K562 (cell line): ENCODE measurements around the gene CBL. TPM values are rescaled to one million over a fixed set of nuclear protein-coding genes. Genes with fewer than 3 reads are reported as not detected.

ENCODE experiments used
- ARID2 ChIP-seq: fragments of 450-650 bp; IDR thresholded peaks from 2 replicates; pipeline ENCODE4 v1.6.1; 2017; ENCODE audit warnings: antibody characterized with exemption, mild to moderate bottlenecking
- BCL6 ChIP-seq: fragments of 250-450 bp; sonication (Bioruptor Pico); IDR thresholded peaks from 2 replicates; pipeline ENCODE4 v1.4.0; 2020
- EZH2 ChIP-seq: IDR thresholded peaks from 2 replicates; pipeline ENCODE4 v1.6.1; 2012; ENCODE audit warnings: low read depth, mild to moderate bottlenecking, inconsistent platforms, low read length, borderline replicate concordance
- FOXK2 ChIP-seq, 2 experiments: fragments of 450-650 bp; IDR thresholded peaks in 1 of 2; conservative IDR thresholded peaks in 1 of 2; 2 replicates each; pipeline ENCODE4 v1.6.1; 2016; ENCODE audit warnings: low read depth in 2 of 2, mild to moderate bottlenecking in 1 of 2
- HNRNPL ChIP-seq: fragments of 200-400 bp; formaldehyde crosslinking; IDR thresholded peaks from 2 replicates; pipeline ENCODE4 v1.6.1; 2017; ENCODE audit warnings: low read depth, mild to moderate bottlenecking, low read length
- KHSRP ChIP-seq: fragments of 450-650 bp; IDR thresholded peaks from 2 replicates; pipeline ENCODE4 v1.6.1; 2017
- MYBL2 ChIP-seq, 2 experiments: fragments of 450-650 bp in 1 of 2; sonication (generic) in 1 of 2; formaldehyde crosslinking in 1 of 2; IDR thresholded peaks; 2 replicates each; pipeline versions ENCODE4 v1.6.1 to v1.8.1; 2017 to 2022; ENCODE audit warnings: borderline replicate concordance in 1 of 2, inconsistent platforms in 1 of 2, low read depth in 1 of 2, mild to moderate bottlenecking in 1 of 2, missing genetic modification reagents in 1 of 2, moderate library complexity in 1 of 2
- NUFIP1 ChIP-seq: fragments of 450-650 bp; IDR thresholded peaks from 2 replicates; pipeline ENCODE4 v1.6.1; 2018; ENCODE audit not compliant: partially characterized antibody
- POLR2G ChIP-seq: fragments of 200-400 bp; formaldehyde crosslinking; IDR thresholded peaks from 2 replicates; pipeline ENCODE4 v1.6.1; 2017; ENCODE audit warnings: low read depth, mild to moderate bottlenecking, antibody characterized with exemption, low read length, moderate library complexity
- RAD21 ChIP-seq, 2 experiments: fragments of 250-450 bp in 1 of 2; fragments of 450-650 bp in 1 of 2; sonication (Bioruptor Pico) in 1 of 2; formaldehyde crosslinking in 1 of 2; IDR thresholded peaks in 1 of 2; conservative IDR thresholded peaks in 1 of 2; 2 replicates each; pipeline versions ENCODE4 v1.4.0 to v1.8.0; 2020 to 2022; ENCODE audit warnings: mild to moderate bottlenecking in 2 of 2, moderate library complexity in 1 of 2
- SAP30 ChIP-seq: fragments of 200-600 bp; sonication (generic); IDR thresholded peaks from 2 replicates; pipeline ENCODE4 v1.6.1; 2012; ENCODE audit warnings: borderline replicate concordance, low read depth, mild to moderate bottlenecking, moderate library complexity, low read length, control low read depth, inconsistent platforms; ENCODE audit not compliant: insufficient read depth, poor library complexity, severe bottlenecking
- SOX6 ChIP-seq: fragments of 450-650 bp; IDR thresholded peaks from 2 replicates; pipeline ENCODE4 v1.6.1; 2014; ENCODE audit warnings: mild to moderate bottlenecking
- TAF1 ChIP-seq: IDR thresholded peaks from 2 replicates; pipeline ENCODE4 v1.6.1; 2011; ENCODE audit warnings: mild to moderate bottlenecking, low read length, moderate library complexity; ENCODE audit not compliant: insufficient read depth, control insufficient read depth, severe bottlenecking; ENCODE audit errors: extremely low read depth
- TRIM28 ChIP-seq: fragments of 450-650 bp; IDR thresholded peaks from 2 replicates; pipeline ENCODE4 v1.6.1; 2017
- U2AF2 ChIP-seq: fragments of 200-400 bp; formaldehyde crosslinking; optimal IDR thresholded peaks from 2 replicates; pipeline ENCODE3; 2017; ENCODE audit warnings: low read depth, mild to moderate bottlenecking, low read length
- ZC3H8 ChIP-seq: fragments of 450-650 bp; IDR thresholded peaks from 2 replicates; pipeline ENCODE4 v1.6.1; 2017
- ZNF212 ChIP-seq: fragments of 450-650 bp; formaldehyde crosslinking; IDR thresholded peaks from 2 replicates; pipeline ENCODE4 v1.4.0; 2020; ENCODE audit warnings: mild to moderate bottlenecking
- ZNF239 ChIP-seq: fragments of 250-450 bp; sonication (Bioruptor Pico); IDR thresholded peaks from 2 replicates; pipeline ENCODE4 v1.4.0; 2020; ENCODE audit warnings: mild to moderate bottlenecking
- ZNF274 ChIP-seq: IDR thresholded peaks from 2 replicates; pipeline ENCODE4 v1.6.1; 2011; ENCODE audit warnings: low read depth, mild to moderate bottlenecking, low read length, moderate library complexity, borderline replicate concordance
- ZNF282 ChIP-seq: sonication (generic); formaldehyde crosslinking; IDR thresholded peaks from 2 replicates; pipeline ENCODE4 v1.8.1; 2023; ENCODE audit warnings: missing genetic modification reagents
- ZNF311 ChIP-seq: fragments of 250-450 bp; sonication (Bioruptor Pico); IDR thresholded peaks from 2 replicates; pipeline ENCODE4 v1.4.0; 2020; ENCODE audit warnings: mild to moderate bottlenecking, moderate library complexity
- ZNF584 ChIP-seq: fragments of 200-800 bp; sonication (Bioruptor generic); IDR thresholded peaks from 2 replicates; pipeline ENCODE4 v1.6.1; 2016; ENCODE audit warnings: low read depth, mild to moderate bottlenecking, missing genetic modification characterization, missing compliant biosample characterization
- ZNF696 ChIP-seq: fragments of 250-450 bp; sonication (Bioruptor Pico); conservative IDR thresholded peaks from 2 replicates; pipeline ENCODE4 v1.4.0; 2020; ENCODE audit warnings: mild to moderate bottlenecking, moderate library complexity
- ZSCAN32 ChIP-seq: fragments of 450-650 bp; formaldehyde crosslinking; IDR thresholded peaks from 2 replicates; pipeline ENCODE4 v1.4.0; 2020; ENCODE audit warnings: mild to moderate bottlenecking, moderate library complexity
- polyA plus RNA-seq, 8 experiments: library from polyadenylated mRNA; depleted of rRNA in 4 of 8; stranded (reverse) in 5 of 8; unstranded in 3 of 8; fragments of >200 nt; fragmentation: Nextera tagmentation in 2 of 8; fragmentation: Illumina TruSeq in 1 of 8; extraction: Ambion mirVana in 2 of 8; extraction: Trizol in 1 of 8; gene quantifications; 2 replicates each; pipeline versions ENCODE4 v1.2.1 to v1.2.3, GENCODE V29; 2011 to 2014; ENCODE audit warnings: inconsistent platforms in 1 of 8, missing spikeins in 1 of 8
- total RNA-seq, 7 experiments: library from RNA; depleted of rRNA in 6 of 7; stranded (reverse); fragments of >200 nt in 6 of 7; fragmentation: Illumina TruSeq in 2 of 7; extraction: Trizol in 2 of 7; gene quantifications; 2 replicates each; pipeline versions ENCODE4 v1.2.1 to v1.2.3, GENCODE V29; 2011 to 2021; ENCODE audit warnings: low replicate concordance in 1 of 7
- TF ChIP-seq, protein P1 (sequence below): fragments of 200-800 bp; sonication (Bioruptor generic); IDR thresholded peaks from 2 replicates; pipeline ENCODE4 v1.6.1; 2017; ENCODE audit warnings: missing genetic modification characterization, missing compliant biosample characterization
- TF ChIP-seq, protein P2 (sequence below), 2 experiments: fragments of 450-650 bp; IDR thresholded peaks; 2 replicates each; pipeline ENCODE4 v1.6.1; 2016
- TF ChIP-seq, protein P3 (sequence below): fragments of 450-650 bp; IDR thresholded peaks from 2 replicates; pipeline ENCODE4 v1.6.1; 2016

Gene CBL
- total and polyA plus RNA-seq, 9 of the 15 experiments (the other 6 are each of a cell fraction or from before 2014, with no cell fraction given) = 3.2 to 24.9 (median 9.9) TPM

DNA sequence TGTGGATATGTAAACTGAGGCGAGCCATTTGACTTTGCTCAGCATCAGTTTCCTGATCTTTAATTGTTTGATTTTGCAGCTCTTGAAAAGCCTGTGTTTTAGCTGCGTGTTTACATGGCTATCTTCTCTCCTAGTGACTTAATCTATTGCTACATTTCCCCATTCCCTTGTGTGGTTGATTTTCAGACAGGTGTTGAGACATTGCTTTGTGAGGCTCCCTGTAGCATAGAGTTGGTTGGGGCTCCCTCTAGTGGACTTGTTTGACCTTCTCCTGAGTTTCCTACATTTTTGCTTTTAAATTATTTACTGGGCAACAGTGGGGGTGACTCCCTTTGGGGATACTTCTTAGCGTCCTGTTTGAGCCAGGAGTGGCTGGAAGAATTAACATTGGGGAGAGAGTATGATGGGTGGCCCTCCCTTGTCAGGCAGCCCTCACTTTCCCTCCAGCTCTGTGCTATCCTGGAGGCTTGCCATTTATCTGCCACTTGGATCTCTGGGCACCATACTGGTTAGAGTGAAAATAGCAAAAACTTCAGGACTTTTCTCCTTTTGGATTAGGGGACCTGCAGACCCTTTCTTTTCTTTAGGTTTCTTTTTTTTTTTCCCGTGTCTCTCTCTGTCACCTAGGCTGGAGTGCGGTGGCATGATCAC, 9.2 kb upstream of the CBL start (continued):
- TF ChIP-seq POLR2G (no peak), ZC3H8 (no peak), ZNF274 (no peak), ZNF282 (CRISPR knock-in tag) (no peak), ZNF311 (no peak), BCL6 (CRISPR knock-in tag) (no peak), U2AF2 (no peak), RAD21 (CRISPR knock-in tag; conservative IDR thresholded peaks at IDR 0.05 in 1 of 2, IDR thresholded peaks at IDR 0.05 in 1 of 2) (peak; percentile 89 to 94), MYBL2 (IDR thresholded peaks at IDR 0.05; ENCODE audit: low read depth) (no peak), MYBL2 (CRISPR knock-in tag; IDR thresholded peaks at IDR 0.05; ENCODE audit: borderline replicate concordance) (no peak), EZH2 (no peak), SOX6 (no peak), TRIM28 (0 out of 2 replicates have a peak, but pooled peaks have one; percentile 39), KHSRP (no peak), ZNF212 (CRISPR knock-in tag) (no peak), ZNF696 (no peak), ARID2 (0 out of 2 replicates have a peak, but pooled peaks have one; percentile 39), TAF1 (no peak), FOXK2 (conservative IDR thresholded peaks at IDR 0.05 in 1 of 2, IDR thresholded peaks at IDR 0.05 in 1 of 2; ENCODE audit: low read depth in 2 of 2) (peak; percentile 82 to 84), ZNF584 (no peak), HNRNPL (no peak), SAP30 (no peak), NUFIP1 (no peak), ZNF239 (CRISPR knock-in tag) (no peak), ZSCAN32 (CRISPR knock-in tag) (no peak)
- TF ChIP-seq, protein P1, sequence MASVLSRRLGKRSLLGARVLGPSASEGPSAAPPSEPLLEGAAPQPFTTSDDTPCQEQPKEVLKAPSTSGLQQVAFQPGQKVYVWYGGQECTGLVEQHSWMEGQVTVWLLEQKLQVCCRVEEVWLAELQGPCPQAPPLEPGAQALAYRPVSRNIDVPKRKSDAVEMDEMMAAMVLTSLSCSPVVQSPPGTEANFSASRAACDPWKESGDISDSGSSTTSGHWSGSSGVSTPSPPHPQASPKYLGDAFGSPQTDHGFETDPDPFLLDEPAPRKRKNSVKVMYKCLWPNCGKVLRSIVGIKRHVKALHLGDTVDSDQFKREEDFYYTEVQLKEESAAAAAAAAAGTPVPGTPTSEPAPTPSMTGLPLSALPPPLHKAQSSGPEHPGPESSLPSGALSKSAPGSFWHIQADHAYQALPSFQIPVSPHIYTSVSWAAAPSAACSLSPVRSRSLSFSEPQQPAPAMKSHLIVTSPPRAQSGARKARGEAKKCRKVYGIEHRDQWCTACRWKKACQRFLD (CRISPR knock-in tag) = no peak
- TF ChIP-seq, protein P2, sequence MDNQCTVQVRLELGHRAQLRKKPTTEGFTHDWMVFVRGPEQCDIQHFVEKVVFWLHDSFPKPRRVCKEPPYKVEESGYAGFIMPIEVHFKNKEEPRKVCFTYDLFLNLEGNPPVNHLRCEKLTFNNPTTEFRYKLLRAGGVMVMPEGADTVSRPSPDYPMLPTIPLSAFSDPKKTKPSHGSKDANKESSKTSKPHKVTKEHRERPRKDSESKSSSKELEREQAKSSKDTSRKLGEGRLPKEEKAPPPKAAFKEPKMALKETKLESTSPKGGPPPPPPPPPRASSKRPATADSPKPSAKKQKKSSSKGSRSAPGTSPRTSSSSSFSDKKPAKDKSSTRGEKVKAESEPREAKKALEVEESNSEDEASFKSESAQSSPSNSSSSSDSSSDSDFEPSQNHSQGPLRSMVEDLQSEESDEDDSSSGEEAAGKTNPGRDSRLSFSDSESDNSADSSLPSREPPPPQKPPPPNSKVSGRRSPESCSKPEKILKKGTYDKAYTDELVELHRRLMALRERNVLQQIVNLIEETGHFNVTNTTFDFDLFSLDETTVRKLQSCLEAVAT (IDR thresholded peaks at IDR 0.05) = no peak
- TF ChIP-seq, protein P3, sequence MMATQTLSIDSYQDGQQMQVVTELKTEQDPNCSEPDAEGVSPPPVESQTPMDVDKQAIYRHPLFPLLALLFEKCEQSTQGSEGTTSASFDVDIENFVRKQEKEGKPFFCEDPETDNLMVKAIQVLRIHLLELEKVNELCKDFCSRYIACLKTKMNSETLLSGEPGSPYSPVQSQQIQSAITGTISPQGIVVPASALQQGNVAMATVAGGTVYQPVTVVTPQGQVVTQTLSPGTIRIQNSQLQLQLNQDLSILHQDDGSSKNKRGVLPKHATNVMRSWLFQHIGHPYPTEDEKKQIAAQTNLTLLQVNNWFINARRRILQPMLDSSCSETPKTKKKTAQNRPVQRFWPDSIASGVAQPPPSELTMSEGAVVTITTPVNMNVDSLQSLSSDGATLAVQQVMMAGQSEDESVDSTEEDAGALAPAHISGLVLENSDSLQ = 0 out of 2 replicates have a peak, but pooled peaks have one; percentile 22
